ENCODE measurements around the gene SPPL2B.

DNA sequence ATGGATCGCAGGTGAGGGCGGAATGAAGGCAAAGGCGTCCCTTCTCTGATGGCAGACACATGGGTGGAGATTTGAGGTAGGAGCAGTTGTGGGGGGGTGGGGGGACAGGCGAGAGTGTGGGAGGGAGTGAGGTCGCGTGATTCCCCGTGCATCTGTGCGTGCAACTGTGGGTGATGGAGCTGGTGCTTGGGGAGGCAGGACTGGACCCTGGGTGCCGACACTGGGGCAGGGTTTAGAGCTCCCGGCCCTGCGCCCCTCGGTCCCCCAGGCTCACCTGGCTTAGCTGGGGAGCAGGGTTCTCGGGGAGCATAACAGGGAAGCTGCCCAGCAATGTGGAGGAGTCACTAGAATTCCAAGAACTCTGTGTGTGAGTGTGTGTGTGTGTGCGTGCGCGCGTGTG, 34.9 kb downstream of the SPPL2B start:
- TF ChIP-seq NFRKB (IDR thresholded peaks at IDR 0.05) (no peak), SUZ12 (IDR thresholded peaks at IDR 0.05) (no peak), HDGF (IDR thresholded peaks at IDR 0.05; ENCODE audit: borderline replicate concordance) (no peak), SP1 (IDR thresholded peaks at IDR 0.05) (no peak), ELF4 (IDR thresholded peaks at IDR 0.05) (no peak), FOXK2 (IDR thresholded peaks at IDR 0.05) (no peak), FOXA1 (IDR thresholded peaks at IDR 0.05) (no peak), ARNT (IDR thresholded peaks at IDR 0.05) (no peak), FOXM1 (IDR thresholded peaks at IDR 0.05; ENCODE audit: borderline replicate concordance) (no peak), TARDBP (IDR thresholded peaks at IDR 0.05) (no peak), ZNF384 (IDR thresholded peaks at IDR 0.05) (no peak), LEF1 (IDR thresholded peaks at IDR 0.05; ENCODE audit: borderline replicate concordance) (no peak), BHLHE40 (IDR thresholded peaks at IDR 0.05; ENCODE audit: borderline replicate concordance) (no peak)
- TF ChIP-seq, protein P1, sequence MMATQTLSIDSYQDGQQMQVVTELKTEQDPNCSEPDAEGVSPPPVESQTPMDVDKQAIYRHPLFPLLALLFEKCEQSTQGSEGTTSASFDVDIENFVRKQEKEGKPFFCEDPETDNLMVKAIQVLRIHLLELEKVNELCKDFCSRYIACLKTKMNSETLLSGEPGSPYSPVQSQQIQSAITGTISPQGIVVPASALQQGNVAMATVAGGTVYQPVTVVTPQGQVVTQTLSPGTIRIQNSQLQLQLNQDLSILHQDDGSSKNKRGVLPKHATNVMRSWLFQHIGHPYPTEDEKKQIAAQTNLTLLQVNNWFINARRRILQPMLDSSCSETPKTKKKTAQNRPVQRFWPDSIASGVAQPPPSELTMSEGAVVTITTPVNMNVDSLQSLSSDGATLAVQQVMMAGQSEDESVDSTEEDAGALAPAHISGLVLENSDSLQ (IDR thresholded peaks at IDR 0.05) = no peak
